Osteocyte (in vitro differentiated cells): ENCODE measurements around the gene MAP3K3. TPM values are rescaled to one million over a fixed set of nuclear protein-coding genes. Genes with fewer than 3 reads are reported as not detected.

ENCODE experiments used
- DNase-seq: peaks from one replicate; pipeline ENCODE4 v3.0.0; 2021; ENCODE audit warnings: mixed read lengths; ENCODE audit not compliant: unreplicated experiment; ENCODE audit errors: extremely low spot score
- H3K27ac Mint-ChIP-seq: one replicate; pipeline ENCODE4 v1.8.0; 2021; ENCODE audit warnings: mild to moderate bottlenecking, mixed read lengths; ENCODE audit not compliant: unreplicated experiment
- H3K27me3 Mint-ChIP-seq: one replicate; pipeline ENCODE4 v1.8.0; 2021; ENCODE audit warnings: mixed read lengths; ENCODE audit not compliant: unreplicated experiment
- H3K36me3 Mint-ChIP-seq: one replicate; pipeline ENCODE4 v1.8.0; 2021; ENCODE audit warnings: mixed read lengths; ENCODE audit not compliant: unreplicated experiment
- H3K4me1 Mint-ChIP-seq: one replicate; pipeline ENCODE4 v1.8.0; 2021; ENCODE audit warnings: mixed read lengths; ENCODE audit not compliant: unreplicated experiment
- H3K4me3 Mint-ChIP-seq: one replicate; pipeline ENCODE4 v1.8.0; 2021; ENCODE audit warnings: mild to moderate bottlenecking, moderate library complexity, mixed read lengths; ENCODE audit not compliant: unreplicated experiment
- H3K9me3 Mint-ChIP-seq: one replicate; pipeline ENCODE4 v1.8.0; 2021; ENCODE audit warnings: mixed read lengths; ENCODE audit not compliant: unreplicated experiment
- total RNA-seq: library from RNA; stranded (reverse); gene quantifications from 2 replicates; pipeline ENCODE4 v1.2.1, GENCODE V29; 2021
- TF ChIP-seq, protein P1 (sequence below): fragments of 200-600 bp; sonication (generic); IDR thresholded peaks from 2 replicates; pipeline ENCODE4 v1.5.0; 2021; ENCODE audit warnings: antibody characterized with exemption, mild to moderate bottlenecking, moderate library complexity

Gene MAP3K3
- total RNA-seq, 1 donor from 2014 or later, result 41.0 TPM

DNA sequence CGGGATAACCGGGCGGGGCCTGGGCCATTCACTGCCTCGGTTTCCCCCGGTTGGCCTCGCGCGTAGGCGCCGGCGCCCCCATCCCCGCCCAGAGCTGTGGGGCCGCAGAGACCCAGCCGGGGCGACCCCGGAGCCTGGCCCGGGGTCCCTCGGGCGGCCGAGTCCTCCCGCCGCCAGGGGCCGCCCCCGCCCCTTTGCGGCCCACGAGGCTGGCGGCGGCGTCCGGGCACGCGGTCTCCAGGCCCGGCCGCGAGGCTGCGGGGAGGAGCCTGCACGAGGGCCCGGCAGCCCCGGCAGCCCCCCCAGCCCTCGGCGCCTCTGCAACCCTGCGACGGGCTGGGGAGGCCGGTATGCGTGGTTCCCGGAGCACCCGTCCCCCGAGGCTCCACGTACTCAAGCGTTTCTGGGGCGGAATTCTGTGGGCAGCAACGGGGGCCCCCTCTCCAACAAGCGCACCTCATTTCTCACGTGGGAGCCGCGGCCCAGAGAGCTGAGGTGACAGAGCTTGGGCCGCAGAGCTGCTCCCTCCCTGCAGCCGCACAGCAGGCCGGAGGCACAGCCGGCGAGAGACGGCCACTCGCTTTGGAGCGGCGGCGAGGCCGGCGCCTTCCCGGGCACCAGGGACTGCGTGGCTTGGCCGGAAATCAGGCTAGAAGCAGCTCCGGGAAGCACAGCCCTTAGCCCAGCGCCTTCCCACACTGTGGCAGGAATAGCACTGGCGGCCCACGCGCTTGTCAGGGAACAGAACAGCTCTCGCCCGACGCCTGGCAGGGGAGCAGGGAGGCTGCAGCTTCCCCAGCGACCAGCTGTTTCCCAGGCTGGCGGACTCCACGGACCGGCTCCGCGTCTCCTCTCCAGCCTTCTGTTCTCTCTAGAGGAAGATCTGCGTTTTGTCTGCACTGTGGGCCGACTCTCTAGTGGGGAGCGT is 78.6 kb downstream of the MAP3K3 start:
- Mint-ChIP-seq H3K4me3 (peak overlapping the region; percentile 68), H3K27me3 (no peaks in the 10 kb centered on the region)
- TF ChIP-seq, protein P1, sequence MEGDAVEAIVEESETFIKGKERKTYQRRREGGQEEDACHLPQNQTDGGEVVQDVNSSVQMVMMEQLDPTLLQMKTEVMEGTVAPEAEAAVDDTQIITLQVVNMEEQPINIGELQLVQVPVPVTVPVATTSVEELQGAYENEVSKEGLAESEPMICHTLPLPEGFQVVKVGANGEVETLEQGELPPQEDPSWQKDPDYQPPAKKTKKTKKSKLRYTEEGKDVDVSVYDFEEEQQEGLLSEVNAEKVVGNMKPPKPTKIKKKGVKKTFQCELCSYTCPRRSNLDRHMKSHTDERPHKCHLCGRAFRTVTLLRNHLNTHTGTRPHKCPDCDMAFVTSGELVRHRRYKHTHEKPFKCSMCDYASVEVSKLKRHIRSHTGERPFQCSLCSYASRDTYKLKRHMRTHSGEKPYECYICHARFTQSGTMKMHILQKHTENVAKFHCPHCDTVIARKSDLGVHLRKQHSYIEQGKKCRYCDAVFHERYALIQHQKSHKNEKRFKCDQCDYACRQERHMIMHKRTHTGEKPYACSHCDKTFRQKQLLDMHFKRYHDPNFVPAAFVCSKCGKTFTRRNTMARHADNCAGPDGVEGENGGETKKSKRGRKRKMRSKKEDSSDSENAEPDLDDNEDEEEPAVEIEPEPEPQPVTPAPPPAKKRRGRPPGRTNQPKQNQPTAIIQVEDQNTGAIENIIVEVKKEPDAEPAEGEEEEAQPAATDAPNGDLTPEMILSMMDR, result peak; percentile 42

DNA sequence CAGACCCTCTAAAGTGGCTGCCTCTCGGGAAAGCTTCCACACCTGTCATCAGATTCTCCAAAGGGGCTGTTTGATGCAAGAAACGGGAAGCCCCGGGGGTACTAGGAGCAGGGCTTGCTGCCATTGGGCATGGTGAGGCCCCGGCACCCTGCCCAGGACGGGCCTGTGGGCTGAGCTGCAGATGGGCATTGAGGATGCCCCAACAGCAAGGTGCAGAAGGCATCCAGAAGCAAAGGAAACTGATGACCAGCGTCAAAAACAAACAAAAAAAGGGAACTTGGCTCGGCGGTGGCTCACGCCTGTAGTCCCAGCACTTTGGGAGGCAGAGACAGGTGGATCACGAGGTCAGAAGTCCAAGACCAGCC is 79.2 kb downstream of the MAP3K3 start:
- TF ChIP-seq, protein P1, result no peak
- Mint-ChIP-seq H3K27ac (peak overlapping the region; percentile 64), H3K4me3 (peak overlapping the region; percentile 68), H3K4me1 (peaks cover 29% of the 10 kb centered on the region), H3K36me3 (peaks cover 18% of the 10 kb centered on the region), H3K9me3 (no peaks in the 10 kb centered on the region), H3K27me3 (no peaks in the 10 kb centered on the region)
- no peak for DNase-seq

More for the DNA sequence above, 78.6 kb downstream of the MAP3K3 start:
- H3K9me3 Mint-ChIP-seq, result no peaks in the 10 kb centered on the region
- DNase-seq, result no peak
- H3K27ac Mint-ChIP-seq, result peak overlapping the region; percentile 64
- peaks cover 18% of the 10 kb centered on the region for H3K36me3 Mint-ChIP-seq
- H3K4me1 Mint-ChIP-seq, result peaks cover 29% of the 10 kb centered on the region

DNA sequence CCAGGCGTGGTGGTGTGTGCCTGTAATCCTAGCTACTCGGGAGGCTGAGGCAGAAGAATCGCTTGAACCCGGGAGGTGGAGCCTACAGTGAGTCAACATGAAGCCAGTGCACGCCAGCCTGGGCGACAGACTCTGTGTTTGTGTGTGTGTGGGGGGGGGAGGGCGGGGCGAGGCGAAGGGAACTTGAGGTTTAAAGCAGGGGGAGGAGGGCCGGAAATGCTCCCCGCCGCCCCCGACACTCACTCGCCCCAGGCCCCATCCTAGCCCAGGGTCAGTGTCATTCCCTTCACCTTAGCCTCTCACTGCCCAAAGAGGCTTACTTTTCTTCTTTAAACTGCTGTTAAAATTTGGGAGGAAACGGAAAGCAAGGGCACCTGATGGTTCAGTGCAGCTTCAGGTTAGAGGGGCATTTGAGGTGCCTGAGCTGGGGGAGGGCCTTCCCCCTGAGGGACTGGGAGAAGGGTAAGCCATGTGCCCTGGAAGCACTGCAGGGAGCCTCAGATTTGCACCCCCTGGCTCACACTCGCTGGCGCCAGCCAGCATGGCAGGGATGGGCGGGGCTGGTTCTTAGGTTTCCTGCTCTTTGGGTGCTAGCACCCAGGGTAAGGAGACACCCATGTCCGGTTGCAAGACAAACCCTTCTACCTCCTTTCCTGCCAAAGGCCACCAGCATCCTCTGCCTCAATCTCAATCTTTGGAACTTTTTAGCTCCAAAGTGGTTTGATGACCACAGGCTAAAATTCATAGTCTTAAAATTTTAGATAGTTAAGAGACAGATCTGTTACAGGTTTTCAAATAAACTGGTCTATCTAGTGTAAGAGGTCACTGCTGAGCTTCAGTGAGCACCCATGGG is 79.9 kb downstream of the MAP3K3 start:
- H3K27ac Mint-ChIP-seq, result peak overlapping the region; percentile 31

DNA sequence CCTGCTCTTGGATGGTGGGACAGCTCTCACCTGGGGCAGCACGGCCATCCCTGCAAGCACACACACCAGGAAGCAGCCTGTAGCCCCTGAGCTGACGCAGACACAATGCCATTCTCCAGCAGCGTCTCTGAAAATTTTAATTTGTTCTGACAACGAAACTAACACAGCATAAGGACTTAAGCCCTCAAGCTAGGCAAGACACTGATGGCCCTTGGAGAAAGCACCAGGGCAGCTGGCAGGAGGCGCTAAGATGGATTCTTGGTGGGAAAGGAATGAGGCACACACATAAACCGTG is 80.5 kb downstream of the MAP3K3 start:
- TF ChIP-seq, protein P1, result no peak
- no peak for DNase-seq
- no peak overlapping the region for H3K4me3 Mint-ChIP-seq
- peaks cover 29% of the 10 kb centered on the region for H3K4me1 Mint-ChIP-seq
- no peaks in the 10 kb centered on the region for H3K9me3 Mint-ChIP-seq
- no peaks in the 10 kb centered on the region for H3K27me3 Mint-ChIP-seq
- H3K27ac Mint-ChIP-seq, result peak overlapping the region; percentile 31
- peaks cover 18% of the 10 kb centered on the region for H3K36me3 Mint-ChIP-seq

More for the DNA sequence above, 79.9 kb downstream of the MAP3K3 start:
- Mint-ChIP-seq H3K27me3 (no peaks in the 10 kb centered on the region), H3K4me3 (peak overlapping the region; percentile 47), H3K4me1 (peaks cover 29% of the 10 kb centered on the region), H3K9me3 (no peaks in the 10 kb centered on the region), H3K36me3 (peaks cover 18% of the 10 kb centered on the region)
- DNase-seq, result no peak
- TF ChIP-seq, protein P1, result no peak

DNA sequence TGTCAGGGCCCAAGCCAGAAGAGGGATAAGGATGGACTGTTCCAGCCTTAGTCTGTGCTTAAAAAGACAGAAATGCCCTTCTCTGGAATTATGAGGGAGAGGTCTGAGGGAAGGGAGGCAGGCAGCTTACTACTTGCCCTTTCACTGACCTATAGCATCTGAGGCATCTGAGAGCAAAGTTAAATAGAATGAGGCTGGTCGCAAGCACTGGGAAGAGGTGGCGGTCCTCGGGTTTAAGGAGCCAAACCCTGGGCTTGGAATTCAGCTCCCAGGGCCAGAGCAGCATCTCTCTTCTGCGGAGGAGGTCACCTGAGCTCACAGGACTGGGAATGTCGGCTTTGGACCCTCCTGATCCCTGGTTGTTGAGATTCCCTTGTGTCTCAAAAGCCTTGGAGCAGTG is 80.8 kb downstream of the MAP3K3 start:
- H3K27me3 Mint-ChIP-seq, result no peaks in the 10 kb centered on the region
- peaks cover 18% of the 10 kb centered on the region for H3K36me3 Mint-ChIP-seq
- H3K4me3 Mint-ChIP-seq, result no peak overlapping the region
- TF ChIP-seq, protein P1, result no peak
- H3K4me1 Mint-ChIP-seq, result peaks cover 27% of the 10 kb centered on the region
- no peak overlapping the region for H3K27ac Mint-ChIP-seq
- no peaks in the 10 kb centered on the region for H3K9me3 Mint-ChIP-seq
- no peak for DNase-seq
